GM12878 (cell line): ENCODE results near the gene AP3S1. TPM values are rescaled to one million over a fixed set of nuclear protein-coding genes. Genes with fewer than 3 reads are reported as not detected.

Experiments
- ATAC-seq: fragments of 200-7000 bp; cut with Tn5 transposase; 3 replicates; pipeline ENCODE4 v1.9.1; 2020; ENCODE audit warnings: mild to moderate bottlenecking, moderate library complexity
- BruUV-seq: library from RNA; stranded (reverse); fragments of 400-500 nt; replicated peaks from 2 replicates; lab custom pipeline; 2021; lab: Mats Ljungman, UMichigan
- CTCF ChIA-PET: fragments of 300-600 bp; sonication (Branson Sonifier 250); formaldehyde crosslinking; extraction: SDS; loops from one replicate; lab custom pipeline; 2021; ENCODE audit warnings: inconsistent platforms; lab: Yijun Ruan, JAX
- POLR2A ChIA-PET: fragments of 350-600 bp; formaldehyde crosslinking; extraction: SDS; loops from one replicate; lab custom pipeline; 2021; ENCODE audit warnings: inconsistent platforms; lab: Charles Lee
- RAD21 ChIA-PET: fragments of 300-600 bp; sonication (Branson Sonifier 250); formaldehyde crosslinking; loops from one replicate; lab custom pipeline; 2023; ENCODE audit warnings: antibody characterized with exemption; ENCODE audit not compliant: unreplicated experiment; lab: Charles Lee
- SMC1A ChIA-PET: fragments of 300-600 bp; sonication (Branson Sonifier 250); formaldehyde crosslinking; loops from one replicate; lab custom pipeline; 2023; ENCODE audit not compliant: unreplicated experiment, uncharacterized antibody; lab: Charles Lee
- DNase-seq: peaks from one replicate; pipeline ENCODE4 v3.0.0-alpha.2; 2011; ENCODE audit warnings: low read depth, low spot score
- FAIRE-seq: peaks from 3 replicates; lab custom pipeline; 2011; peaks lifted over from hg19 to GRCh38; lab: Jason Lieb, UNC
- H2AFZ ChIP-seq: 2 replicates; pipeline ENCODE4 v1.6.0; 2011; ENCODE audit warnings: low read depth, low read length, control low read depth; ENCODE audit not compliant: control insufficient read depth
- H3K27ac ChIP-seq: 2 replicates; pipeline ENCODE4 v1.5.1; 2011; ENCODE audit warnings: control low read depth; ENCODE audit not compliant: control insufficient read depth, insufficient read depth
- H3K27me3 ChIP-seq, 2 experiments: replicated peaks in 1 of 2; 2 replicates each; pipeline versions ENCODE4 v1.6.0 to v1.6.1; 2011; ENCODE audit warnings: low read length in 1 of 2; ENCODE audit not compliant: control insufficient read depth in 2 of 2, insufficient read depth in 2 of 2
- H3K36me3 ChIP-seq, 2 experiments: 2 replicates each; pipeline ENCODE4 v1.5.1; 2011; ENCODE audit warnings: low read length in 1 of 2; ENCODE audit not compliant: control insufficient read depth in 2 of 2, insufficient read depth in 2 of 2
- H3K4me1 ChIP-seq: 2 replicates; pipeline ENCODE4 v1.6.1; 2011; ENCODE audit warnings: mild to moderate bottlenecking, low read length, moderate library complexity, mixed read lengths; ENCODE audit not compliant: control insufficient read depth, insufficient read depth
- H3K4me2 ChIP-seq: 2 replicates; pipeline ENCODE4 v1.6.0; 2011; ENCODE audit warnings: control low read depth; ENCODE audit not compliant: control insufficient read depth, insufficient read depth
- H3K4me3 ChIP-seq: fragments of 200-600 bp; sonication (generic); 2 replicates; pipeline ENCODE4 v1.5.1; 2016
- H3K79me2 ChIP-seq: 2 replicates; pipeline ENCODE4 v1.6.0; 2011; ENCODE audit warnings: low read length; ENCODE audit not compliant: control insufficient read depth, insufficient read depth
- H3K9ac ChIP-seq: 2 replicates; pipeline ENCODE4 v1.8.0; 2011; ENCODE audit warnings: low read length, control low read depth, mixed read lengths; ENCODE audit not compliant: control insufficient read depth, insufficient read depth
- H3K9me3 ChIP-seq: replicated peaks from 3 replicates; pipeline ENCODE4 v1.5.1; 2011; ENCODE audit warnings: mild to moderate bottlenecking, low read length; ENCODE audit not compliant: control insufficient read depth, insufficient read depth
- H4K20me1 ChIP-seq: 2 replicates; pipeline ENCODE4 v1.6.0; 2011; ENCODE audit not compliant: control insufficient read depth, insufficient read depth
- CBX3 ChIP-seq: fragments of 200-600 bp; sonication (generic); IDR thresholded peaks from 2 replicates; pipeline ENCODE4 v1.6.1; 2016; ENCODE audit warnings: low read depth, borderline replicate concordance
- CHD2 ChIP-seq: IDR thresholded peaks from 2 replicates; pipeline ENCODE4 v1.6.1; 2011; ENCODE audit warnings: low read depth, low read length, improper control_type of control experiment, borderline replicate concordance
- EP300 ChIP-seq, 2 experiments: fragments of 150-350 bp in 1 of 2; IDR thresholded peaks; 2 replicates each; pipeline ENCODE4 v1.6.1; 2011 to 2012; ENCODE audit warnings: low read depth in 2 of 2, low read length in 2 of 2, borderline replicate concordance in 1 of 2, improper control_type of control experiment in 1 of 2, inconsistent platforms in 1 of 2; ENCODE audit not compliant: control insufficient read depth in 1 of 2
- KAT2A ChIP-seq: conservative IDR thresholded peaks from 2 replicates; pipeline ENCODE4 v1.6.1; 2011; ENCODE audit warnings: low read depth, low read length; ENCODE audit not compliant: control insufficient read depth
- MYC ChIP-seq: IDR thresholded peaks from 2 replicates; pipeline ENCODE4 v1.6.1; 2011; ENCODE audit warnings: mild to moderate bottlenecking, low read length, moderate library complexity, inconsistent platforms; ENCODE audit not compliant: insufficient read depth, insufficient replicate concordance, insufficient read length, severe bottlenecking
- NR2F1 ChIP-seq: fragments of 450-650 bp; conservative IDR thresholded peaks from 2 replicates; pipeline ENCODE4 v1.6.1; 2017; ENCODE audit warnings: mild to moderate bottlenecking
- SMAD1 ChIP-seq: fragments of 450-650 bp; IDR thresholded peaks from 2 replicates; pipeline ENCODE4 v1.6.1; 2018; ENCODE audit warnings: mild to moderate bottlenecking, low read depth; ENCODE audit not compliant: partially characterized antibody
- SUPT20H ChIP-seq: IDR thresholded peaks from 2 replicates; pipeline ENCODE4 v1.6.1; 2011; ENCODE audit warnings: low read depth, mild to moderate bottlenecking, low read length, moderate library complexity, borderline replicate concordance; ENCODE audit not compliant: control insufficient read depth
- YBX1 ChIP-seq: fragments of 450-650 bp; IDR thresholded peaks from 2 replicates; pipeline ENCODE4 v1.6.1; 2016; ENCODE audit warnings: antibody characterized with exemption
- WGBS: methylation state at CpG from one replicate; pipeline ENCODE4 v1.1.6; 2016; ENCODE audit warnings: low lambda C conversion rate; ENCODE audit not compliant: insufficient replicate concordance, insufficient coverage; ENCODE audit errors: missing lambda C conversion rate; 5-methylcytosine and 5-hydroxymethylcytosine counted together
- in situ Hi-C: fragments of 300-500 bp; cut with MboI; formaldehyde crosslinking; loops from 9 replicates; pipeline ENCODE4 v1.14.3; 2018; ENCODE audit warnings: mixed read lengths
- intact Hi-C: fragments of 100-400 bp; cut with micrococcal nuclease; formaldehyde crosslinking; loops from one replicate; pipeline ENCODE4 v1.14.2; 2022; ENCODE audit not compliant: unreplicated experiment
- polyA plus RNA-seq, 11 experiments: library from polyadenylated mRNA; depleted of rRNA in 4 of 11; unstranded in 6 of 11; stranded (reverse) in 5 of 11; fragments of >200 nt; fragmentation: Nextera tagmentation in 4 of 11; fragmentation: Illumina TruSeq in 1 of 11; extraction: Ambion mirVana in 4 of 11; extraction: Trizol in 1 of 11; gene quantifications; 1 replicate in 1 of 11; 2 replicates in 10 of 11; pipeline versions ENCODE4 v1.2.1 to v1.2.3, GENCODE V29; 2011 to 2016; ENCODE audit warnings: inconsistent platforms in 2 of 11, missing spikeins in 2 of 11, low read depth in 1 of 11
- total RNA-seq, 4 experiments: library from RNA; depleted of rRNA in 3 of 4; stranded (reverse); fragments of >200 nt in 3 of 4; fragmentation: Illumina TruSeq in 1 of 4; extraction: Trizol in 1 of 4; gene quantifications; 2 replicates each; pipeline versions ENCODE4 v1.2.1 to v1.2.3, GENCODE V29; 2013 to 2021
- TF ChIP-seq, protein P1 (sequence below): fragments of 450-650 bp; IDR thresholded peaks from 2 replicates; pipeline ENCODE4 v1.6.1; 2016; ENCODE audit warnings: mild to moderate bottlenecking, moderate library complexity, borderline replicate concordance
- TF ChIP-seq, protein P2 (sequence below): fragments of 450-650 bp; IDR thresholded peaks from 2 replicates; pipeline ENCODE4 v1.6.1; 2017; ENCODE audit warnings: mild to moderate bottlenecking, moderate library complexity

The AP3S1 gene
- total and polyA plus RNA-seq, 10 of the 15 experiments (the other 5 are each of a cell fraction or from before 2014, with no cell fraction given) = 36.4 to 137 (median 67.5) TPM

DNA sequence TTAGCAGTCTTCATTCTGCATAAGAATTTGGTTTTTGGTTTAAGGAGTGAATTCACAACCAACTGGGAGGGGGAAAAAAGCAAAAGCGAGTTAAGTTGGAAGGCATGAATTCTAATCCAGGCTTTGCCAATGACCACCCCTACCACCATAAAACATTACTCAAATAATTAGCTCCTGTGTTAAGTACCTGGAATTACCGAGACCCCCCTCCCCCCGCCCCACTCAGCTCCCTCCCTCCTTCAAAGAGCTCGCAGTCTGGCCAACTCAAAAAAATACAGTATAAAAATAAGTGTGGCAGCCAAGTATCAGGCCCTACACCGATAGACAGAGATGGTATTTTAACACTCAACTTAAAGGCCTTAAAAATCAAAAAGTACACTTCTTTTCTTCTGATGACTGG is 862 bp upstream of the AP3S1 start:
- peaks cover 16% of the 10 kb centered on the region; the same call in 1 of the 2 replicates for H3K4me1 ChIP-seq
- in situ Hi-C loops = loop anchor here (25.0 kb wide), 1 partner anchor 221 kb away; no protein-coding TSS in a partner anchor
- FAIRE-seq = no peak
- TF ChIP-seq SUPT20H (no peak), NR2F1 (no peak), MYC (no peak), CHD2 (no peak), EP300 (IDR thresholded peaks at IDR 0.05; ENCODE audit: borderline replicate concordance in 1 of 2, control insufficient read depth in 1 of 2, low read depth in 2 of 2, low read length in 2 of 2) (no peak), KAT2A (no peak), CBX3 (no peak), SMAD1 (no peak), YBX1 (no peak)
- TF ChIP-seq, protein P1, sequence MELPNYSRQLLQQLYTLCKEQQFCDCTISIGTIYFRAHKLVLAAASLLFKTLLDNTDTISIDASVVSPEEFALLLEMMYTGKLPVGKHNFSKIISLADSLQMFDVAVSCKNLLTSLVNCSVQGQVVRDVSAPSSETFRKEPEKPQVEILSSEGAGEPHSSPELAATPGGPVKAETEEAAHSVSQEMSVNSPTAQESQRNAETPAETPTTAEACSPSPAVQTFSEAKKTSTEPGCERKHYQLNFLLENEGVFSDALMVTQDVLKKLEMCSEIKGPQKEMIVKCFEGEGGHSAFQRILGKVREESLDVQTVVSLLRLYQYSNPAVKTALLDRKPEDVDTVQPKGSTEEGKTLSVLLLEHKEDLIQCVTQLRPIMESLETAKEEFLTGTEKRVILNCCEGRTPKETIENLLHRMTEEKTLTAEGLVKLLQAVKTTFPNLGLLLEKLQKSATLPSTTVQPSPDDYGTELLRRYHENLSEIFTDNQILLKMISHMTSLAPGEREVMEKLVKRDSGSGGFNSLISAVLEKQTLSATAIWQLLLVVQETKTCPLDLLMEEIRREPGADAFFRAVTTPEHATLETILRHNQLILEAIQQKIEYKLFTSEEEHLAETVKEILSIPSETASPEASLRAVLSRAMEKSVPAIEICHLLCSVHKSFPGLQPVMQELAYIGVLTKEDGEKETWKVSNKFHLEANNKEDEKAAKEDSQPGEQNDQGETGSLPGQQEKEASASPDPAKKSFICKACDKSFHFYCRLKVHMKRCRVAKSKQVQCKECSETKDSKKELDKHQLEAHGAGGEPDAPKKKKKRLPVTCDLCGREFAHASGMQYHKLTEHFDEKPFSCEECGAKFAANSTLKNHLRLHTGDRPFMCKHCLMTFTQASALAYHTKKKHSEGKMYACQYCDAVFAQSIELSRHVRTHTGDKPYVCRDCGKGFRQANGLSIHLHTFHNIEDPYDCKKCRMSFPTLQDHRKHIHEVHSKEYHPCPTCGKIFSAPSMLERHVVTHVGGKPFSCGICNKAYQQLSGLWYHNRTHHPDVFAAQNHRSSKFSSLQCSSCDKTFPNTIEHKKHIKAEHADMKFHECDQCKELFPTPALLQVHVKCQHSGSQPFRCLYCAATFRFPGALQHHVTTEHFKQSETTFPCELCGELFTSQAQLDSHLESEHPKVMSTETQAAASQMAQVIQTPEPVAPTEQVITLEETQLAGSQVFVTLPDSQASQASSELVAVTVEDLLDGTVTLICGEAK = no peak
- TF ChIP-seq, protein P2, sequence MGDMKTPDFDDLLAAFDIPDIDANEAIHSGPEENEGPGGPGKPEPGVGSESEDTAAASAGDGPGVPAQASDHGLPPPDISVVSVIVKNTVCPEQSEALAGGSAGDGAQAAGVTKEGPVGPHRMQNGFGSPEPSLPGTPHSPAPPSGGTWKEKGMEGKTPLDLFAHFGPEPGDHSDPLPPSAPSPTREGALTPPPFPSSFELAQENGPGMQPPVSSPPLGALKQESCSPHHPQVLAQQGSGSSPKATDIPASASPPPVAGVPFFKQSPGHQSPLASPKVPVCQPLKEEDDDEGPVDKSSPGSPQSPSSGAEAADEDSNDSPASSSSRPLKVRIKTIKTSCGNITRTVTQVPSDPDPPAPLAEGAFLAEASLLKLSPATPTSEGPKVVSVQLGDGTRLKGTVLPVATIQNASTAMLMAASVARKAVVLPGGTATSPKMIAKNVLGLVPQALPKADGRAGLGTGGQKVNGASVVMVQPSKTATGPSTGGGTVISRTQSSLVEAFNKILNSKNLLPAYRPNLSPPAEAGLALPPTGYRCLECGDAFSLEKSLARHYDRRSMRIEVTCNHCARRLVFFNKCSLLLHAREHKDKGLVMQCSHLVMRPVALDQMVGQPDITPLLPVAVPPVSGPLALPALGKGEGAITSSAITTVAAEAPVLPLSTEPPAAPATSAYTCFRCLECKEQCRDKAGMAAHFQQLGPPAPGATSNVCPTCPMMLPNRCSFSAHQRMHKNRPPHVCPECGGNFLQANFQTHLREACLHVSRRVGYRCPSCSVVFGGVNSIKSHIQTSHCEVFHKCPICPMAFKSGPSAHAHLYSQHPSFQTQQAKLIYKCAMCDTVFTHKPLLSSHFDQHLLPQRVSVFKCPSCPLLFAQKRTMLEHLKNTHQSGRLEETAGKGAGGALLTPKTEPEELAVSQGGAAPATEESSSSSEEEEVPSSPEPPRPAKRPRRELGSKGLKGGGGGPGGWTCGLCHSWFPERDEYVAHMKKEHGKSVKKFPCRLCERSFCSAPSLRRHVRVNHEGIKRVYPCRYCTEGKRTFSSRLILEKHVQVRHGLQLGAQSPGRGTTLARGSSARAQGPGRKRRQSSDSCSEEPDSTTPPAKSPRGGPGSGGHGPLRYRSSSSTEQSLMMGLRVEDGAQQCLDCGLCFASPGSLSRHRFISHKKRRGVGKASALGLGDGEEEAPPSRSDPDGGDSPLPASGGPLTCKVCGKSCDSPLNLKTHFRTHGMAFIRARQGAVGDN = no peak

More for the DNA sequence above, 862 bp upstream of the AP3S1 start:
- RAD21 ChIA-PET = interaction anchor here (0.7 to 1.7 kb wide), 5 partner anchors 191 to 266 kb away, joined by 3 to 5 read pairs (median 4); no protein-coding TSS in a partner anchor
- Histone ChIP-seq H3K9ac (peak overlapping the region; percentile 77), H3K36me3 (peaks cover 0 to 5% of the 10 kb centered on the region in 2 experiments; a peak in 1 of 4 replicates), H4K20me1 (peaks cover 3% of the 10 kb centered on the region; the same call in 1 of the 2 replicates), H3K4me2 (peak overlapping the region; percentile 56), H3K27ac (peak overlapping the region; percentile 91), H3K79me2 (peaks cover 79% of the 10 kb centered on the region), H3K4me3 (peak overlapping the region; percentile 83), H3K27me3 (no peaks in the 10 kb centered on the region), H3K9me3 (no peaks in the 10 kb centered on the region; the same call in 2 of the 3 replicates), H2AFZ (peak overlapping the region; percentile 95)
- ATAC-seq (no peak), DNase-seq (no peak)
- CTCF ChIA-PET = interaction anchor here (0.7 to 2.3 kb wide), 10 partner anchors 9 to 734 kb away, joined by 3 to 16 read pairs (median 4); no protein-coding TSS in a partner anchor
- intact Hi-C loops = loop anchor here (1.0 to 10.0 kb wide), 4 partner anchors 191 to 1406 kb away; partner anchors contain the start of gene ARL14EPL
- no TSS peak for BruUV-seq
- POLR2A ChIA-PET = interaction anchor here (0.5 to 1.2 kb wide), 4 partner anchors 9 to 525 kb away, joined by 3 to 6 read pairs (median 4); no protein-coding TSS in a partner anchor
- SMC1A ChIA-PET = interaction anchor here (0.6 to 3.1 kb wide), 8 partner anchors 8 to 531 kb away, joined by 3 to 22 read pairs (median 4); no protein-coding TSS in a partner anchor
- WGBS = 0% methylated on average over 5 of the region's 5 CpGs
